ENCODE results near the gene MOV10L1.

Gene MOV10L1

DNA sequence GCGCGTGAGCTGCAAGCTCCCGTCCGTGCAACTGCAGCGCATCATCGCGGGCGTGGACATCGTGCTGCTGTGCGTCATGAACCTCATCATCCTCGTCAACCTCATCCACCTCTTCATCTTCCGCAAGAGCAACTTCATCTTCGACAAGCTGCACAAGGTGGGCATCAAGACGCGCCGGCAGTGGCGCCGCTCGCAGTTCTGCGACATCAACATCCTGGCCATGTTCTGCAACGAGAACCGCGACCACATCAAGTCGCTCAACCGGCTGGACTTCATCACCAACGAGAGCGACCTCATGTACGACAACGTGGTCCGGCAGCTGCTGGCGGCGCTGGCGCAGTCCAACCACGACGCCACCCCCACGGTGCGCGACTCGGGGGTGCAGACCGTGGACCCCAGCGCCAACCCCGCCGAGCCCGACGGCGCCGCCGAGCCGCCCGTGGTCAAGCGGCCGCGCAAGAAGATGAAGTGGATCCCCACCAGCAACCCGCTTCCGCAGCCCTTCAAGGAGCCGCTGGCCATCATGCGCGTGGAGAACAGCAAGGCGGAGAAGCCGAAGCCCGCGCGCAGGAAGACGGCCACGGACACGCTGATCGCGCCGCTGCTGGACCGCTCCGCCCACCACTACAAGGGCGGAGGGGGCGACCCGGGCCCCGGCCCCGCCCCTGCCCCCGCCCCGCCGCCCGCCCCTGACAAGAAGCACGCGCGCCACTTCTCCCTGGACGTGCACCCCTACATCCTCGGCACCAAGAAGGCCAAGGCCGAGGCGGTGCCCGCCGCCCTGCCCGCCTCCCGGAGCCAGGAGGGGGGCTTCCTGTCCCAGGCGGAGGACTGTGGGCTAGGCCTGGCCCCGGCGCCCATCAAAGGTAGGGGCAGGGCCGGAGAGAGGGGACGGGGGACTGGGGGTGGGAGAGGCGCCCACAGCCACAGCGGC lies 88.0 kb downstream of the MOV10L1 start:
- no peak for DNase-seq (ENCODE audit: low spot score)

- DNase-seq (ENCODE audit: low spot score) = no peak
These were observed 88.7 kb downstream of the MOV10L1 start for GRCh38 chr22:50178471-50178864.

- DNase-seq (ENCODE audit: low spot score) = no peak
These were observed 89.4 kb downstream of the MOV10L1 start for GRCh38 chr22:50178871-50179869.

- no peak for DNase-seq (ENCODE audit: low spot score)
These were observed 90.3 kb downstream of the MOV10L1 start for GRCh38 chr22:50179937-50180726.

GRCh38 chr22:50180727-50181521 lies 91.1 kb downstream of the MOV10L1 start:
- no peak for DNase-seq (ENCODE audit: low spot score)

DNA sequence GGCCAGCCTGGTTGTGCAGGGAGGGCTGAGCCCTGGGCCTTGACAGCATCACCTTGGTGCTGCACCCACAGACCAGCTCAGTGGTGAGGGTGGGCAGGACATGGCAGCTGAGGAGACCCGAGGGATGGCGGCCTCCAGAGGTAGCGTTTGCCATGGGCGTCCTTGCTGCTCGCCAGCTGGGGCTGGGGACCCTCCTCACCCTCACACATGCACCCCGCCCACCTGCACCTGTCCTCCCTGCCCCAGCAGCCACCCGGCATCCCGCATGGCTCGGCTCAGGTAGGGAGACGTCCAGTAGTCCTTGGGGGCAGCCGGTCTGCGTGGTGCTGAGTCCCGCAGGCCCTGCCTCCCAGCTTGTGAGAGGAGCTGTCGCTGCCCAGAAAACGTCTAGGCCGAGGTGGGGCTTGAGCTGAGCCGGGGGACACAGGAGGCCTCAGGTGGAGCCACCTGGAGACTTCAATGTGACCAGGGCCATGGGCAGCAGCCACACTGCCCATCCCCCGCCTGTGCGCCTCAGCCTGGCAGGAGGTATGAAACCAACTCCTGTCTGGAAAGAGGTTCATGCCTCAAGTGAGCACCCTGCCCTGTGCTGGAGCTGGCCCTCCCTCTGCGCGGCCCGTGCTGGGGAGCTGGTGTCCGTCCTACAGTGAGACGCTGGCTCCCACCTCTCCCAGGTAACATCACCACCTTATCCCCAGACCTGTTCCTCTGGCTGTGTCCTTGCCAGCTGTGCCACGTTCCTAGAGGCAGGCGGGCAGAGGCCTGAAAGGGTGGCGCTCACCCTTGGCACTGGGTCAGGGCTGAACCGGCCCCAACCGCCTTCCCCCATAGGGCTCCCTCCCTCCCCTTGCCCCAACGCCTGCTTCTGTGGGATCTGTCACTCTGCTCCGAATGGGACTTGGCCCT lies 92.6 kb downstream of the MOV10L1 start:
- DNase-seq (ENCODE audit: low spot score) = no peak

DNA sequence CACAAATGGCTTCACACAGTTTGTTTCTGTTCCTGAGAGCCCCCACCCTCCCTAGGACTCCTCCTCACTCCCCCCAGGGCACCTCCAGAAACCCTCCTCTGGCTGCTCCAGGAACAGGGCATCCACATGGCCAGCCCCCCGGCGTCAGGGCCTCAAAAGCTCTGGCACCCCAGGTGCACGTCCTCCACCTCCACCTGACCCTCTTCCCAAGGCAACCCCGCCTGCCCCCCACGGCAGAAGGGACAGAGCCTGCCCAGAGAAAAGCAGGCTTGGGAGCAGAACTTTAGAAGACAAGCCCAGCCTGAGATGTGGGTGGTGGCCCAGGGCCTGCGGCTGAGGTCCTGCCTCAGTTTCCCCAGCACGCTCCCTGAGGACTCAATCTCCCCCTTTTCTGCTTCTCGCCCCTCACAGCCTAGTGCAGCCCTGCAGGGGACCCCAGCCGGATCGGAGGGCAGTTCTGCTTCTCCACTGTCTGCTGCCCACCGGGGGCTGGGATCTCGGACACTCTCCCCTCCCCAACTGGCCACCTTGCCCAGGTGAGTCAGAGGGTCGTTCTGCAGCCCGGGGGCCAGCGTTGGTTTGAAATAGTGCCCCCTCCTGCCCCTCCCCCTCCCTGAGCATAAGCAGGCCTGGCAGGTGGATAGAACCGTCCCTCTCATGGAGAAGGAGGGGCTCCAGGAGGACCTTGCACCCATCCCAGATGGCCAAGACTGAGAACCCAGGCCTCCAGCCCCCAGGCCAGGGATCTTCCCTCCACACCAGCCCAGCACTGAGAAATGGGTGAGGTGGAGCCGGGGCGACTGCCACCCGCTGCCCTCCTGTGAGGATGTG lies 93.5 kb downstream of the MOV10L1 start:
- no peak for DNase-seq (ENCODE audit: low spot score)

DNA sequence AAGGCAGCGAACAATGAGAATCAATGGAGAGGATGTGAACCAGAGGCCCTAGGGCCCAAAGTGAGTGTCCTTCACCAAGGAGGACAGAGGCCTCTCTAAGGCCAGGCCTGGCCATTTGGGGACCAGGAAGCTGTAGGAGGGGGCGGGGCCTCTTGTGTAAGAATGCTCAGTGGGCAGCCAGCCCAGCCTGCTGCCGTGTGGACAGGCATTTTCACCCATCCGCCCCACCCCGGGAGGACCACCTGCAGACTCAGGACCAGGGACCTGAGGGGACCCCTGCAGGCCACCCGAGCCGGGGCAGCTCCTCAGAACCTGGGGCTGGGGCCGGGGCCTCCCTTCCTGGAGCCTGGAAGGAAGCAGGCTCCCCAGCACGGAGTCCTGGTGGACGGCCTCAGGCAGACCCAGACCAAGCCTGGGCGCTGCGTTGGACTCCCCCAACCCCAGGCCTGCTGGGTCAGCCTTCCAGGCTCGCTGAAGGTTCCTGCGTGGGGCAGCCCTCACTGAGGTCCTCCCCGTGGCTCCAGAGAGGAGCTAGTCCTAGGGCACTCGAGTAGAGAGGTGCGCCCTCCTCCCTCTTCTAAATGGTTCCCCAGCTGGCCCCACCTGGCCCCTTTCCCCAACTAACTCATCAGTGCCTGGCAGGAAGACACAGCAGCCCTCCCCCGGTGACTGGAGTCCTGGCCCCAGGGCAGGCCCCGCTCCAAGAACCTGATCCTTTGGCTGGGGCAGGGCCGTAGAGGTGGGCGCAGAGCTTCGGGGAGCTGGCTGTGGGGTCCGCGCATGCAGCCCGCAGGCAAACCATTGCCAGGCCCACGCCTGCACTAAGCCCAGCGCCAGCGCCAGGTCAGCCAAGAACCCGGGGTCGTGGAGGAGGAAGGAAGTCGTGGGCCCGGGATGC lies 94.4 kb downstream of the MOV10L1 start:
- DNase-seq (ENCODE audit: low spot score) = peak; percentile 68

- no peak for DNase-seq (ENCODE audit: low spot score)
These were observed 95.1 kb downstream of the MOV10L1 start for GRCh38 chr22:50184902-50185374.

GRCh38 chr22:50185375-50186087 lies 95.7 kb downstream of the MOV10L1 start, which contains the start of gene TRABD:
TSS of gene TRABD (plus strand) at chr22:50185913. CDS start at chr22:50193061, 7,148 bp downstream.
- peak; percentile 93 for DNase-seq (ENCODE audit: low spot score)

GRCh38 chr22:50186181-50186714 lies 96.4 kb downstream of the MOV10L1 start:
- DNase-seq (ENCODE audit: low spot score) = no peak

- DNase-seq (ENCODE audit: low spot score) = no peak
These were observed 97.1 kb downstream of the MOV10L1 start for GRCh38 chr22:50186761-50187523.

DNA sequence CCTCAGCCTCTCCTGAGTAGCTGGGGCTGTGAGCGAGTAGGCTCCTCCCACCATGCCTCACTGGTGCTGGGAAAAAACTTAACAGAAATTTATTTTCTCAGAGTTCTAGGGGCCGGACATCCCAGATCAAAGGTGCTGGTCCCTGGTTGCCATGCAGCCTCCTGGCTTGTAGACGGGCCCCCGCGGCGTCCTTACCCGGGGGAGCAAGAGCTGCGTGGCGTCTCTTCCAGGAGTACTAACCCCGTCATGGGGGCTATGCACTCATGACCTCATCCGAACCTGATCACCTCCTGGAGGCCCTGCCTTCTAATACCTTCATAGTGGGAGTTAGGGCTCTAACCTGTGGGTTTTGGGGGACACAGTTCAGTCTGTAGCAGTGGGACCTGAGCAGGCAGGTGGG lies 98.5 kb downstream of the MOV10L1 start:
- DNase-seq (ENCODE audit: low spot score) = no peak

GRCh38 chr22:50189184-50189848 lies 99.5 kb downstream of the MOV10L1 start:
- no peak for DNase-seq (ENCODE audit: low spot score)

DNA sequence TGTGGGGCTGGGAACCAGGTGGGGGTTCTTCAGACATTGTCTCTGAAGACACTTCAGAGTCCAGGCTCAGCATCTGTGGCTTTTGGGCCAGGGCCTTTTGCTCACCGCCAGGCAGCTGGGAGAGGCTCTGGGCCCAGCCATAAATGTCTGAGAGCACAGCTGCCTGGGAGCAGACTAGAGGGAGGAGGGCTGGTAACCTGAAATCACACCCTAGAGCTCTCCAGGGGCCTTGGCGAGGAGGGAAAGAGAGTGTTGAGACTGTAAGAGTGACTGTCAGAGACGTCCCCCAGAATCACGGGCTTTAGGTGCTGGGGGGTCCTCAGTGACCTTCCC lies 100.0 kb downstream of the MOV10L1 start:
- DNase-seq (ENCODE audit: low spot score) = no peak
